Fibroblast of mammary gland (primary cell): Measurements from ENCODE around the gene DUSP14.
A peak's percentile ranks its signal among the peaks of the same experiment; 100 is the strongest.

ENCODE experiments used
- DNase-seq: peaks from one replicate; pipeline ENCODE4 v3.0.0-alpha.2; 2010; ENCODE audit warnings: low read depth
- H3K4me3 ChIP-seq: 2 replicates; pipeline ENCODE4 v1.5.1; 2011; ENCODE audit warnings: low read depth, mild to moderate bottlenecking, low read length, moderate library complexity; ENCODE audit not compliant: control insufficient read depth
- CTCF ChIP-seq: conservative IDR thresholded peaks from 2 replicates; pipeline ENCODE4 v1.5.1; 2011; ENCODE audit warnings: low read depth, low read length, inconsistent platforms; ENCODE audit not compliant: control insufficient read depth, insufficient read depth

DUSP14 gene

DNA sequence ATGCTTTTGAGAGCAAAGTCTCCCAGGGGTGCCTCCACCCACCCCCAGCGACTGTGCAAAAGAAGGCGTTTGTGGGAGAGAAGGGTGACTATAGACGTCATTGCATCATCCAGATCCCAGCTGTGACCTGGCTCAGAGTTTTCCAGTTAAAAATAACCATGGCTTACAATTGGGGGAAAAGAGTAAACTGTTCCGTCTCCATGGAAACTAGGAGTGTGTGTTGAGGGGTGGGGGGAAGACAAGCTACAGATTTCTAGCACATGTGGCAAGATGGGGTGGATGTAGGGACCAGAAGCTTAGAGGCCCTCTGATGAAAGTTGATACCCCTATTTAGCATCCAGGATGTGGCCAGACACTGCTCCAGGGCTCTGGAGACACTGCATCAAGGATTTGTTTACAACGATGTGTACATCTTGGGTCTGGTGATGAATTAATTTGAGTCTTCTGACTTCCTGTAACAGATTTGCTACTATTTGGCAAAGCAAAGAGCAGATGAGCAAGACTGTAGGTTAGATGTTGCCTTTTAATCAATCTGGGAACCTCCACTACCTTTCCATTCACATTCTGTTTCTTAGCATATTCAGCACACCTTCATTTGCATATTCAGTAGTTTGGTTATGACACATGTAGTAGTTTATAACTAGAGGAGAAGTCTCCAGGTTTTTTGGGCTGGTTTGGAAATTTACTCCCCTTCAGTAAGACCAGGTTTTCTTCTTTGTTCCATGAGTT is 6.2 kb upstream of the DUSP14 start:
- peak; percentile 93 for DNase-seq
- TF ChIP-seq CTCF, result no peak
- no peak overlapping the region for H3K4me3 ChIP-seq

DNA sequence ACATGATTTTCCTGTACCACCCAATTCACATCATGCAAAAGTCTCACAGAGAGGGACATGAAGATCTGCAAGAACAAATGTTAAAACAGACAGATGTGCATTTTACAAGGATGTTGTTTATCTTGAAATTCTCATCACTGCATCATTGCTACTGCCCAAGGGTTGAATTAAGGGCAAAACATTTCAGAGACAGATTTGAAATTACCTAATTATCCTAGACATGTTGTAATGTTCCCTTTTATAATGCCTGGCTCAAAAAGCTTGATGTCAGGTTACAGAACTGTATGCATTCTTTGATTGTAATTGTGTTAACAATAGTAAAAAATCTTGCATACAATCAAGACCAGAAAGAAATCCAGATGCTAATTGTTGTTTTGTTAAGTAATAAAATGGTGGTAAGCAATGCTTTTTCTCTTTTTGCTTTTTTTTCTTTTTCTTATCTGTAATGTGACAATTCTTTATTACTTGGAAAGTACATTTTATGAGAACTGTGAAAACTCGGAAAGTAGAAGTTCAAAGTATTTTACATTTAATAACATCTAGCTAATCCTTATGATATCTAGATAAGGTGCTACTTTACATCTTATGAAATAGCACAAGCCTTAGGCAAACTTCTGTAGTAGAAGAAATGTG is 3.6 kb upstream of the DUSP14 start:
- no peak for DNase-seq
- TF ChIP-seq CTCF, result no peak

GRCh38 chr17:37488009-37488604 is 1.6 kb upstream of the DUSP14 start:
- no peak for TF ChIP-seq CTCF
- peak; percentile 98 for DNase-seq

More for the DNA sequence above, 3.6 kb upstream of the DUSP14 start:
- no peak overlapping the region for H3K4me3 ChIP-seq

DNA sequence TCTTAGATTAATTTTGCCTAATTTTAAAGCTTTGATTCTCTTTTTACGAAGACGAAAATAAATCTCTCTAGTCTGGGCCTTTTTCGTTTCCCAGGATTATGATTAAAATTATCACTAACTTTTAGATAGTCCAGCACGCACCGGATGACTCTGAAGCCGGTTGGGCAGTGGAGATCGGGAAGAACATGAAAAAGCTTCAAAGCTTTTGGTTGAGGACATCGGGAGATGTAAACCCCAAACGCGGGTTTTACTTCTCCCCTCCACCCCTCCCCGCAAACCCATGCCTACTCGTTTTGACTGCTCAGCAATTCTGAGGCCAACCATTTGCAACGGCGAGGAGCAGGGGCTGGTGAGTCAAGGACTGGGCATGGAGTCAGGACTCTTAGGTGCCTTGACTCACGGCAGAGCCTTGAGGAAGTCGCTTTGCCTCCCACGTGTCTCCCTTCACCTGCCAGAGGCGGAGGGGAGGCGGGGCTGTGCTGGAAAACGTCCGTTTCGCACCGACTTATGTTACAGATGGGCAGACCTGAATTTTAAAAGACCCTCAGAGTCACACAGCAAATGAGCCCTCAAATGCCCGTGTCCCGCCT is 989 bp upstream of the DUSP14 start:
- no peak for TF ChIP-seq CTCF
- peak overlapping the region; percentile 75 for H3K4me3 ChIP-seq
- peak; percentile 98 for DNase-seq

More at GRCh38 chr17:37488009-37488604, 1.6 kb upstream of the DUSP14 start:
- peak overlapping the region; percentile 75 for H3K4me3 ChIP-seq

GRCh38 chr17:37490022-37490587 is 414 bp downstream of the DUSP14 start:
- no peak for TF ChIP-seq CTCF
- DNase-seq, result peak; percentile 51
- H3K4me3 ChIP-seq, result peak overlapping the region; percentile 81
